ENCODE measurements around the gene NCAPG2.

GRCh38 chr7:158657189-158657746 is 47.3 kb downstream of the NCAPG2 start:
- TF ChIP-seq EP300 (IDR thresholded peaks at IDR 0.05) (no peak), POLR2A (IDR thresholded peaks at IDR 0.05; ENCODE audit: low read depth) (no peak), POLR2AphosphoS5 (IDR thresholded peaks at IDR 0.05) (no peak)
- TF ChIP-seq, protein P1, sequence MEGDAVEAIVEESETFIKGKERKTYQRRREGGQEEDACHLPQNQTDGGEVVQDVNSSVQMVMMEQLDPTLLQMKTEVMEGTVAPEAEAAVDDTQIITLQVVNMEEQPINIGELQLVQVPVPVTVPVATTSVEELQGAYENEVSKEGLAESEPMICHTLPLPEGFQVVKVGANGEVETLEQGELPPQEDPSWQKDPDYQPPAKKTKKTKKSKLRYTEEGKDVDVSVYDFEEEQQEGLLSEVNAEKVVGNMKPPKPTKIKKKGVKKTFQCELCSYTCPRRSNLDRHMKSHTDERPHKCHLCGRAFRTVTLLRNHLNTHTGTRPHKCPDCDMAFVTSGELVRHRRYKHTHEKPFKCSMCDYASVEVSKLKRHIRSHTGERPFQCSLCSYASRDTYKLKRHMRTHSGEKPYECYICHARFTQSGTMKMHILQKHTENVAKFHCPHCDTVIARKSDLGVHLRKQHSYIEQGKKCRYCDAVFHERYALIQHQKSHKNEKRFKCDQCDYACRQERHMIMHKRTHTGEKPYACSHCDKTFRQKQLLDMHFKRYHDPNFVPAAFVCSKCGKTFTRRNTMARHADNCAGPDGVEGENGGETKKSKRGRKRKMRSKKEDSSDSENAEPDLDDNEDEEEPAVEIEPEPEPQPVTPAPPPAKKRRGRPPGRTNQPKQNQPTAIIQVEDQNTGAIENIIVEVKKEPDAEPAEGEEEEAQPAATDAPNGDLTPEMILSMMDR (IDR thresholded peaks at IDR 0.05): no peak
